H7 (cell line): Measurements from ENCODE around the gene UBAP1. TPM values are rescaled to one million over a fixed set of nuclear protein-coding genes. Genes with fewer than 3 reads are reported as not detected.
"Not testable (repeated sequence)": the region's sequence is repeated elsewhere in the genome, so short reads cannot be mapped to it uniquely, and the experiment has no call there.

Experiments used
- DNase-seq: peaks from one replicate; pipeline ENCODE4 v3.0.0; 2012
- H3K27me3 ChIP-seq: 2 replicates; pipeline ENCODE4 v1.6.0; 2011; ENCODE audit warnings: mild to moderate bottlenecking, low read length; ENCODE audit not compliant: control insufficient read depth, insufficient read depth
- H3K36me3 ChIP-seq: replicated peaks from 2 replicates; pipeline ENCODE4 v1.5.1; 2011; ENCODE audit warnings: low read length; ENCODE audit not compliant: control insufficient read depth, insufficient read depth
- H3K4me3 ChIP-seq: 2 replicates; pipeline ENCODE4 v1.5.1; 2011; ENCODE audit warnings: low read depth, mild to moderate bottlenecking, control low read depth, low read length, moderate library complexity; ENCODE audit not compliant: insufficient read depth
- total RNA-seq: library from RNA; depleted of rRNA; stranded (reverse); fragments of >200 nt; shearing (Covaris generic); gene quantifications from 2 replicates; pipeline ENCODE4 v1.2.3, GENCODE V29; 2014

The UBAP1 gene
- total RNA-seq, 1 experiment from 2014 or later, result 29.0 TPM

- no peaks in the 10 kb centered on the region for H3K36me3 ChIP-seq
- no peak overlapping the region for H3K4me3 ChIP-seq
- H3K27me3 ChIP-seq, result no peaks in the 10 kb centered on the region
- no peak for DNase-seq
Measured at GRCh38 chr9:34200092-34200491, 21.2 kb downstream of the UBAP1 start.

GRCh38 chr9:34203275-34203991 lies 24.6 kb downstream of the UBAP1 start:
- Histone ChIP-seq H3K27me3 (no peaks in the 10 kb centered on the region), H3K4me3 (no peak overlapping the region), H3K36me3 (no peaks in the 10 kb centered on the region)
- DNase-seq, result no peak

- Histone ChIP-seq H3K36me3 (no peaks in the 10 kb centered on the region), H3K4me3 (no peak overlapping the region), H3K27me3 (no peaks in the 10 kb centered on the region)
- DNase-seq, result no peak
Measured at GRCh38 chr9:34203992-34204635, 25.3 kb downstream of the UBAP1 start.

- Histone ChIP-seq H3K4me3 (no peak overlapping the region), H3K27me3 (no peaks in the 10 kb centered on the region), H3K36me3 (no peaks in the 10 kb centered on the region)
- DNase-seq, result no peak
Measured at GRCh38 chr9:34205102-34205501, 26.3 kb downstream of the UBAP1 start.

- Histone ChIP-seq H3K36me3 (no peaks in the 10 kb centered on the region), H3K27me3 (no peaks in the 10 kb centered on the region), H3K4me3 (no peak overlapping the region)
- DNase-seq, result no peak
Measured at GRCh38 chr9:34206561-34206960, 27.7 kb downstream of the UBAP1 start.

- H3K36me3 ChIP-seq, result no peaks in the 10 kb centered on the region; the same call in 1 of the 2 replicates
- H3K4me3 ChIP-seq, result no peak overlapping the region
- no peaks in the 10 kb centered on the region for H3K27me3 ChIP-seq
- no peak for DNase-seq
Measured at GRCh38 chr9:34211395-34211794, 32.6 kb downstream of the UBAP1 start.

GRCh38 chr9:34214354-34215000 lies 35.6 kb downstream of the UBAP1 start:
- not testable (repeated sequence) for DNase-seq, H3K27me3 ChIP-seq, H3K36me3 ChIP-seq, H3K4me3 ChIP-seq

GRCh38 chr9:34216325-34216724 lies 37.5 kb downstream of the UBAP1 start:
- H3K4me3 ChIP-seq, result no peak overlapping the region
- H3K36me3 ChIP-seq, result no peaks in the 10 kb centered on the region; the same call in 1 of the 2 replicates
- no peak for DNase-seq
- H3K27me3 ChIP-seq, result no peaks in the 10 kb centered on the region

- not testable (repeated sequence) for H3K27me3 ChIP-seq, H3K4me3 ChIP-seq, DNase-seq, H3K36me3 ChIP-seq
Measured at GRCh38 chr9:34217015-34217414, 38.2 kb downstream of the UBAP1 start.

GRCh38 chr9:34218446-34218845 lies 39.6 kb downstream of the UBAP1 start:
- Histone ChIP-seq H3K4me3 (no peak overlapping the region), H3K27me3 (no peaks in the 10 kb centered on the region), H3K36me3 (no peaks in the 10 kb centered on the region; the same call in 1 of the 2 replicates)
- DNase-seq, result no peak

- Histone ChIP-seq H3K36me3 (no peaks in the 10 kb centered on the region; the same call in 1 of the 2 replicates), H3K4me3 (no peak overlapping the region), H3K27me3 (no peaks in the 10 kb centered on the region)
- DNase-seq, result no peak
Measured at GRCh38 chr9:34219421-34219820, 40.6 kb downstream of the UBAP1 start.

- DNase-seq, result no peak
- H3K36me3 ChIP-seq, result no peaks in the 10 kb centered on the region; the same call in 1 of the 2 replicates
- no peak overlapping the region for H3K4me3 ChIP-seq
- H3K27me3 ChIP-seq, result no peaks in the 10 kb centered on the region
Measured at GRCh38 chr9:34220218-34220617, 41.4 kb downstream of the UBAP1 start.

- no peak for DNase-seq
- Histone ChIP-seq H3K4me3 (no peak overlapping the region), H3K36me3 (no peaks in the 10 kb centered on the region), H3K27me3 (no peaks in the 10 kb centered on the region)
Measured at GRCh38 chr9:34224349-34224748, 45.5 kb downstream of the UBAP1 start.

- not testable (repeated sequence) for H3K4me3 ChIP-seq, DNase-seq, H3K36me3 ChIP-seq, H3K27me3 ChIP-seq
Measured at GRCh38 chr9:34226144-34226760, 47.4 kb downstream of the UBAP1 start.

GRCh38 chr9:34227445-34227844 lies 48.6 kb downstream of the UBAP1 start:
- Histone ChIP-seq H3K4me3 (no peak overlapping the region), H3K27me3 (no peaks in the 10 kb centered on the region), H3K36me3 (no peaks in the 10 kb centered on the region)
- no peak for DNase-seq
